Germinal center (tissue), 1 donor: ENCODE data around the gene CTDSPL.
A peak's percentile ranks its signal among the peaks of the same experiment; 100 is the strongest.
"Not testable (repeated sequence)": the region's sequence is repeated elsewhere in the genome, so short reads cannot be mapped to it uniquely, and the experiment has no call there.

Experiments
- DNase-seq: peaks from one replicate; pipeline ENCODE4 v3.0.0; 2012; ENCODE audit warnings: mixed read lengths, low spot score

The CTDSPL gene

GRCh38 chr3:37861620-37862041 lies at the start of gene CTDSPL:
Gene CTDSPL, plus strand, starts transcription at chr3:37861880. Its CDS starts 320 bp downstream, at chr3:37862200.
- DNase-seq = peak; percentile 27

- DNase-seq = no peak
Measured at GRCh38 chr3:37812499-37812896, 49.2 kb upstream of the CTDSPL start.

- DNase-seq = no peak
Measured at GRCh38 chr3:37813403-37813802, 48.3 kb upstream of the CTDSPL start.

- DNase-seq = no peak
Measured at GRCh38 chr3:37814547-37814946, 47.1 kb upstream of the CTDSPL start.

- not testable (repeated sequence) for DNase-seq
Measured at GRCh38 chr3:37815156-37815555, 46.5 kb upstream of the CTDSPL start.

- DNase-seq = no peak
Measured at GRCh38 chr3:37816271-37816670, 45.4 kb upstream of the CTDSPL start.

DNA sequence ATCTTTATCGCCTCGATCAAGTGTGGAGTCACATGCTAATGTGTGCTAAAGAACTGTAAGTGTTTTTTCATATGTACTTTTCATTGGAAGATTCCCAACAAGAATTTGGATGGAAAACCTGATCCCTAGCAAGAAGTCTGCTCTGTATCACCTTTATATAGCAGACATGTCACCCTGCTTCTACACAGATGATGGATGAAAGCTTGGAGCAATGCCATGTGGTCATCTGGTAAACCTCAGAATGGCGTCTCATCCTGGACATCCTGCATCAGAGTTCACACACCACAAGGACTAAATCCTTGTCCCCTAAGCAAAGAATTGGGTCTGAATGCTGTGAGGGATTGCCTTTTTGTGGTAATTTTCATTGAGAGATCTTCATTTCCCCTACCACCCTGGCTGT lies 42.1 kb upstream of the CTDSPL start:
- DNase-seq = no peak

GRCh38 chr3:37820286-37820685 lies 41.4 kb upstream of the CTDSPL start:
- no peak for DNase-seq

DNA sequence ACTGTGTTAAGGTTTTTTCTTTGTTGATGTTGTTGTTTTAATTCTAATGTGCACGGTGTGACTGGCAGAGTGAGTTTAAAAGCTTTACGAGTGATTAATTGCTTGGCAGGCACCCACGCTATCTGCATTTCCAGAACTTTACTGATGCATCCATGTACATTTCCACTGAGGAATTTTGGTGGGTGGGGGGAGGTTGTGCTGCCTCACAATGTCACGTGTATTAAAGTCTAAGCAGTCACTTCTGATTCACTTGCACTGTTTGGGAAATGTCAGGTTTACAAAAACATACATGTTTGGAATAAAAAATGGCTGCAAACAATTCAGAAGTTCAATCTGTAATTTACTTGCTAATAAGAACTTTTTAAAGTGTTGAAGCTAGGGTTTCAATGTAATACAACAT lies 38.5 kb upstream of the CTDSPL start:
- DNase-seq = no peak

GRCh38 chr3:37824090-37824953 lies 37.4 kb upstream of the CTDSPL start:
- DNase-seq = no peak

DNA sequence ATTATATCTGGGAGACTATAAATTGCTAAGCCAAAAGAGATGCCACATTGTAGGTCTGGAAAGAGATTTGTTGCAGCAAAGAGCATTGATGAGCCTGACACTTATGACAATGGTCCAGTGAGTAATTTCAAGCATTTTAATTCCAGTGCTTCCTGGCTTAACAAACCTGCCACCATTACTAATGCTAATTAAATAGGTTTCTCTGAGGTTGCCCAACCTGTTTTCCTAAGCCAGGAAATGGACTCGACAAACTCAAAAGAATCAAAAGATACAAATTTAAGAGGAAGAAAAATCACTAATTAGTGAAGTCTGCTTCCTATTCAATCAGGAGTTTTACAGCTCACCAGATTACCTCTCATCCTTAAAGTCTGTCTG lies 36.7 kb upstream of the CTDSPL start:
- no peak for DNase-seq

- DNase-seq = no peak
Measured at GRCh38 chr3:37825744-37826400, 35.8 kb upstream of the CTDSPL start.

DNA sequence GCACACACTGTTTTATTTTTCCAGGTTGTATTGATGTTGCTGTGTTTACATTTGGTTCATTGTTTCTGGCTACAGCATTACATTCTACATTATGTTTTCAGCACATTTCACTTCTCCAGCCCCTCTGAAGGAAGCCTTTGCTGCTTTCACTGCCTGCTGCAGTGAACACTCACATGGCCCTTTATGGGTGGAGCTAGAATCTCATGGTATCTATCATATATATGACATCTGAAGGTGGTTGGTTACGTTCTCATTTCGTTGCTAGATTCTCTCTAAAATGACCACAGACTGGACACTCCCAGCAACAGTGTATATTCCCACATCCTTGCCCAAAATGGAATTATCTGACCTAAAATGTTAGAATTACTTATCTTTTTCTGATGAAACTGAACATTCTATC lies 35.2 kb upstream of the CTDSPL start:
- no peak for DNase-seq

GRCh38 chr3:37826933-37827332 lies 34.7 kb upstream of the CTDSPL start:
- no peak for DNase-seq

DNA sequence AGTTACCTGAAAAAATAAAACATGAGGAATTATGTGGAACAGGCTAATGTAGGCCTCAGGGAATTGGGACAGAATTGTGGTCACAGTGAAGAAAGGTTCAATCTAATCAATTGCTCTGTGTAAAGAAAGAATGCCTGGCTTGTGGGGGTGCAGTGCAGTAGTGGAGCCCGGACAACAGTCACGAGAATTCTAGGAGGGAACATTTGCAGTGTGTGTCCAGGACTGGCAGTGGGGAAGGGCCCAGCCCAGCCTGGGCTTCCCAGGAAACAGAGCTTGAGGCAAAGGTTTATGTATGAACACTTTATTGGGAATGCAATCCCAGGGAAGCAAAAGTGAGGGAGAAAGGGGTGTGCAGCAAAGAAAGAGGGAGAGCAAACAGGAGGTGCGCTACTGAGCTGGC lies 29.2 kb upstream of the CTDSPL start:
- no peak for DNase-seq

- no peak for DNase-seq
Measured at GRCh38 chr3:37833302-37834186, 28.1 kb upstream of the CTDSPL start.

DNA sequence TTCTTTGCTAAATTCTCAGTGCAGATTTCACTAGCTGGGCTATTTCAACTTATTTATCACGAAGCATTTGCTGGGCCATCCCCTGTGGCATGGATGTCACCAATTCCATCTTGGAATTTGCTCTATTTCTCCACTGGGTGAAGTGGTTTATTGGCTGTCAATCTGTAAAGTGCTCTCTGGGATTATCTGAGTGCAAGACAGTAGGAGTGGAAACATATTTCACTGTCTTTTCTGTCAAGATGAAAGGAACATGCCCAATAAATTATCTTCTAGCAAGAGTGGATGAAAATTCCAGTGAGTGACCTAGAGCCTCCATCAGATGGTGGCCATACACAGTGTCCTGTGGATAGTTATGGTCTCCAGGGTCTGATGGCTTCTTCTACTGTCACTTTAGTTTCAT lies 25.1 kb upstream of the CTDSPL start:
- DNase-seq = no peak

GRCh38 chr3:37847689-37848088 lies 14.0 kb upstream of the CTDSPL start:
- DNase-seq = no peak

- no peak for DNase-seq
Measured at GRCh38 chr3:37849146-37849923, 12.3 kb upstream of the CTDSPL start.

- no peak for DNase-seq
Measured at GRCh38 chr3:37852097-37852496, 9.6 kb upstream of the CTDSPL start.

DNA sequence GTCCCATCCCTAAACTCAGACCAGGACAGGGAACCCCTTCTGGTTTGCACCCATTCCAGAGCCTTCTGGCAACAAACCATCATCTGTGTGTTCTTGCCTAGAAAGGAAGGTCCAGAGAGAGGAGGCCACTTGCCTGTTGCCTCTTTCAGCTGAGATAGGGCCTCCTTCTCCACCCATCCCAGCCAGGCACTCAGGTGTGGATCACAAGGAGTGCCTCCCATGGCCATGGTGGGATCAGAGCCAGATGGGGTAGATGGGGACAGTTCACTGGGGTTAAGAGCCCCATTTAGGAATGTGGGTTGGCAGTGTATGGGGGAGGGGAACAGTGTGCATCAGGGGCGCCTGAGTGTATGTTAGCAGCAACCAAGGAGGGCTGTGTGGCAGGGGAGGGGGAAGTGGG lies 8.9 kb upstream of the CTDSPL start:
- no peak for DNase-seq
